ENCODE results near the gene EXT2. TPM values are rescaled to one million over a fixed set of nuclear protein-coding genes. Genes with fewer than 3 reads are reported as not detected.
A peak's percentile ranks its signal among the peaks of the same experiment; 100 is the strongest.

Gene EXT2
- polyA plus RNA-seq, 1 donor = 71.2 TPM

DNA sequence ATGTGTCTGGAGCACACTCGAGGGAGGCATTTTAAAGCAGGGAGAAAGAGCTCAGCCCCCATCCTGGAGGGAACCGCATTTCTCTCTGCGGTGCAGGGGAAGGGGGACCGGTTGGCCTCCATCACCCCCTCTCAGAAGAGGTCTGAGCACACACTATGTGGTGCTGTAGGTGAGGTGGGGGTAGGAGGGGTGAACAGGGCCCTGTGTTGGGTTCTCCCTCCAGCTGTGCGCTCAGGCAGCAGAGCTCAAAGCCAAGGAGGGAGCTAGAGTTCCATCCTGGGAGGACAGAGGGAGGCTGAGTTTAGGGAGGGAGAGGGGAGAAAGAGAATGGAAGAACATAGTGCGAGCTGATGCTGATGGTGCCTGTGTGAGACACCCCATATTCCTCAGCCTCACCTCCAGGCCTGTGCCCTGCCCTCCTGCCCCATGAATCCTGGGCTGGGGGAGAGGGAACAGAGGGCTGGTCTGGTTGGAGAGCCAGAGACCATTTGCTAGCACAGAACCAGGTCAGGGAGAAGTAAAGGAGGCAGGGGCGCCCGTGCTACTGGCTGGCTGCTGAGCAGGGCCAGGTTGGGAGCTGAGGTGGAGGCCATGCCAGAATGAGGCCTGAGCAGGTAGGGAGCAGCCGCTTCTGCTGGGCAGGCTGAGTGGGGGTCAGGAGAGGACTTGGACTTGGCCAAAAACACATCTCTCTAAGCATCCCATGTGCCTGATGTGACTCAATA lies 170.7 kb downstream of the EXT2 start:
- DNase-seq = no peak

DNA sequence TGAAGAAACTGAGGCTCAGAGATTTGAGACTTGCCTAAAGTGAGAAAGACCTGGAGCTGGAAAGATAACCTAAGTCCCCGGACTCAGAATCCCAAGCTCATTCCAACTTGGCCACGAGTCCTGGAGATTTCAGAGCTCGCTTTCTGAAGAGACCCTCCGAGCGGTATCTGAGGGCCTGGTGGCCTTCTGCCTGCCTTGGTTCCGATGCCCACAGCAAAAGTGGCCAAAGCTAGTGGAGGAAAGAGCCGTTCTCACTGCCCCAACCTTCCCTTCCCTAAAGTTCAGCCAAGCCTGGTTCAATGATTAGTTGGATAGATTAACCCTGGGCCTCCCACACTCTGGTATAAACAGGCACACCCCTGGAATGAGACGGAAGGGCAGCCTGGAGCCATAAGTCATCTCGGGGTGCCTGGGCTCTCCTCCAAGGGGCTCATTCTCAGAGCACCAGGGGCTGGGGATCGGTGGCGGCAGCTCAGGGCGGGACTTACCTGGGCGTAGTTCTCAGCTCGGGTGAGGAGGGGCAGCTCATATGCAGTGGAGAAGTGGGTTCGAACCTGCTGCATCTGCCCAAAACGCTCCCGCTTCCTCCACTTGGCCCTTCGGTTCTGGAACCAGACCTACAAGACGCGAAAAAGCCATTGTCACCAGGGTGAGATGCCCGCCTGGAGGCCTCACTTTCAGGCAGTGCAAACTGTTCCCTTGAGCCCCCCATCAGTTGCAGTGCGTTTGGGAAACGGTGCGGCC lies 171.7 kb downstream of the EXT2 start:
- no peak for DNase-seq

DNA sequence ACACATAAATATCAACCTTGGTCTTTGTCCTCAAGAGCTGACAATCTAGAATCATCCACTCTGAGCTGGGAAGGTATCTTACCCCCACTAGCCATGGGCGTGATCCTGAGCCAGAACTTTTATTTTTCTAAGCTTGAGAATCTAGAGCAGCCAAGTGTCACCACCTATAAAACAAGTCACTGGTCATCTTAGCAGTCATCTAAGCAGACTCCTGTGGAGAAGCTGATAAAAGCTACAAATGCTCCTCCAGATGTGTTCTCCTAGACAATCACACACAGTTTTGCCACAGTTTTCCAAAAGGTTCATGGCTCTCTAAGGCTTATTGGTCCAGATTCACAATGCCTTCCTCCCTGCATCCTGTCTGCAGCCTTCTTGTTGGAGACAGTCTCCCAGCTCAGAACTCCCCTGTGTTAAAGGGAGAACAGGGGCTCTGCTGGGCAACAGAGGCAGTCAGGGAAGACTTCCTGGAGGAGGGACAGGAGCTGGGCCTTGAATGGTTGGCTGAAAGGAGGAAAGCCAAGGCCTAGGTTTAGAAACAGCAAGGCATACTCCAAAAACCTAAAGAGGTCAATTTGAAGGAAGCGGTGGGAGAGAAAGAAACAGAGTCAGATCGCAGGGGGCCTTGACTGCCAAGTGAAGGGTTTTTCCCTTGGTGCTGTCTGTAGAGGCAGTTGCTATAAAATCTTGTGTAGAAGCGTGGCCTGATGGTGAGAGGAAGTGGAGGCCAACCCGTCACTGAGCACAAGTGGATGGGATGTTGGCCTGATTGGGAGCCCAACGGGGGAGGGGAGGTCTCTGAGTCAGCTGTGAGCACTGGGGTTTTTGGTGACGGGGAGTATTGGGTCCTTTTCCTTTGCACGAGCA lies 172.5 kb downstream of the EXT2 start:
- DNase-seq = no peak

DNA sequence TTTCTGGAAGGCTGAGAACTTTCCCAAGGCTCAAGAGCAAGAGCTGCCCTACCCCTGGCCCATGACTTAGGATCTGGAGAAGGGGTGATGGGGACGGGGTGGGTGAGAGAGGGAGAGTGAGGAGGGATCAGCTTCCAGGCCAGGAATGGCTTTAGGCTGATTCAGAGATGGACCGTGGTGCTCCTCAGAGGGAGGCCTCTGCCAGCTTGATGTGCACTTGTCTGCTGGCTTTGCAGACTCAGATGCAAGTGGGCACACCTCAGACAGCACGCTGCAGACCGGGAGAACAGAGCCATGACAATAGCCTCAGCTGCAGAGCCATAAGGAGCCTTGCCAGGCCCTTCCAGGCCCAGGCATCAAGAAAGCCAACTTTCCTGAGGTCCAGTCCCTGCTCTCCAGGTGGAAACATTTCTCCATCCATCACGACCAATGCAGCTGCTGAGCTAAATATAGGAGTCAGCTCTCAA lies 173.2 kb downstream of the EXT2 start:
- DNase-seq = no peak

DNA sequence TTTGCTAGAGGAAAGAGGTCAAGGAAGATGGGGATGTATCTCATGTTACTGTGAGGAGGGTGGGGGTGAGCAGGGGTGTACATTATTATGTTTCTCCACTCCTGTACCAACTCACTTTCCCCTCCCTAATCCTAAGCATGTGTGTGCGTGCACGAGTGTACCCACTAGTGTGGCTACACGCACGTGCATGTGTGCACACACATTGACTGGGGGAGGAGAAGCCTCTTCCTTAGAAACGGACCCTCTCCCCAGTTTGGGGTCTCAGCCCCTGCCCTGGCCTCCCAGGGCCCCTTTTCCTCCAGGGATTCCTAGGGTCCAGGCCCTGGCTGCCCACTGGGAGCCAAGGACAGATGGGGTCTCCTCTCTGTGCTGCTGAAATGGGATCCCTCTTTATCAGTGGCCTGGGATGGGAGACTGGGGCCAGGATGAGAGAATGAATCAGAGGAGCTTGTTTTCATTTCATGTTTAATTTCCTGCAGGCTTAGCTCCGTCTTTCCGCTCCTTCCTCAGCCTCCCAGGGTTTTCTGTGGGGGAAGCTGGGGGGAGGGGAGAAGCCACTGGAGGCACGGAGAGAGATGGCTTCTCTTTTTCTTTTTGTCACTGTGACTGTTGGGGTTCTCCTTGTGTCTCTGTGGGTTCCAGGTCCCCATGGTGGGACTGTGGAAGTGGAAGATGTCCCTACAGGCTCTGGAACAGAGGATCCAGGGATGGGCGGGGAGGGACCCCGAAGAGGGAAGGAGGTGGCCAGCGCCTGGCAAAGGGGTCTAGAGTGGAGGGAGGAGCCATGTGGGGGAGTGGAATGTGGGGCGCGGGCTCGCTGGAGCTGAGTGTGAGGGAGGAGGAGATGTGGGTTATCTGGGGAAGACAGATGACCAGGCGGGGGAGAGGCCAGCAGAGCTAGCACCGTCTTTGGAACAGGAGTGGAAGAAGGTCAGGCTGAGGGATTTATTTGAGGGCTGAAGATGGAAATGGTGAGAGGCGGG lies 174.2 kb downstream of the EXT2 start:
- DNase-seq = peak; percentile 36

DNA sequence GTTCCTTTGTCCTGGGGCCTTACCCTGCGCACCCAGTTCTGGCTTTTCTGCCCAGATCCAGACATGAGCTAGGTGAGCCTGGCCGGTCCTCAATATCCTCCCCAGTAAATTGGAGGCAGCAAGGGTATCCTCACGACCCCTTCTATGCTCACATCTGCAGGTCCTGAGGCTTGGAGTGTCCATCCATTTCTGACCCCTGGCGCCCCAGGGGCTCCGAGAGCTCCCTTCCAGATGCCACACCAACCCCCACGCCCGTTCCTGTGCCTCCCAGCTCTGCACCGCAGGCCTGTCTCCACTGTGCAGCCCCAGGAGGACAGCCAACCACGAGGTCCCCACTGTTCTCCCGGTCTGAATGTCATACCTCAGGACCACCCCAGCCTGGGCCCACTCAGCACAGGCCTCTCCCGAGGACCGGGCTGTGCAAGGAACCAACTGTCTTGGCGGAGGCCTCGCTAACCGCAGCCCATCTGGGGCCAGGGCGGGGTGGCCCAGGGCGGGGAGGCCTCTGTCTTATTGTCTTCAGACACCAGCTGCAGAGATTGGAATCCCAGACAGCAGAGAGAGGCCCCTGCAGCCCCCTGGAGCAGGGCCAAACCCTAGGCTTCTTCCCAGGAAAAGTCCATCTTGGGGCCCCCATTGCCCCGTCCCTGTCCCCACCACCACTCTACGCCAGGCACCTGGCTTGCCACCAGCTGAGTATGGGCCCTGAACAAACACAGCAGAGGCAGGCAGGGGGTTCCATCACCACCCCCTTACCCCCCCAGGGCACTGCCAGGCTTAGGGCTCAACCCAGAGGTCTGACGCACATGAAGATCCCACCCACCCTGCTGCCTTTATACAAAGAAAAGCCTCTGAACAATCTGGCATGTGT lies 175.2 kb downstream of the EXT2 start:
- no peak for DNase-seq

DNA sequence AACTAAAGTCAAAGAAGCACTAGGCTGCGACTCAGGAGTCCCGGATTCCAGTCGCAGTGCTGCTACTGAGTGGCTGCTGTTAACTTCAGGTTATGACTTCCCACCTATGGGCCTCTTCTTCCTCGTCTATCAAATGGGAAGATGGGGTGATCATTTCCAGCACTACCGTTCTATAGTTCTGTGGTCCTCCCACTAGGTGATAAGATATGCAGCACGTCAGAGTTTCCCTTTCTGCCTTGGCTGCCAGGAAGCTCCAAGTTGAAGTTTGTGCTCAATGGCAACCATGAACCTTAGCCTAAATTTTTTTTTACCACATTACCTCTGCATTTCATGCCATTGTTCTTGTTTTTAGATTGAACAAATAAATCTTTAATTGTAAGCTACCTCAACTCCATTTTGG lies 175.8 kb downstream of the EXT2 start:
- DNase-seq = no peak

DNA sequence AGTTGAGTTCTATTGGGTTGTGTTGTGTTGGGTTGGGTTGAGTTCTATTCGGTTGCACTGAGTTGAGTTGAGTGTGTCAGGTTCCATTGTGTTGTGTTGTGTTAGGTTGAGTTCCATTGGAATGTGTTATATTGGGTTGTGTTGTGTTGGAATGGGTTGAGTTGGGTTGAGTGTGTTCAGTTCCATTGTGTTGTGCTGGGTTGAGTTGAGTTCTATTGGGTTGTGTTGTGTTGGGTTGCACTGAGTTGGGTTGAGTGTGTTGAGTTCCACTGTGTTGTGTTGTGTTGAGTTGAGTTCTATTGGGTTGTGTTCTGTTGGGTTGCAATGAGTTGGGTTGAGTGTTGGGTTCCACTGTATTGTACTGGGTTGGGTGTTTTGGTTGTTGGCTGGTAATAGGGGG lies 178.9 kb downstream of the EXT2 start:
- no peak for DNase-seq

DNA sequence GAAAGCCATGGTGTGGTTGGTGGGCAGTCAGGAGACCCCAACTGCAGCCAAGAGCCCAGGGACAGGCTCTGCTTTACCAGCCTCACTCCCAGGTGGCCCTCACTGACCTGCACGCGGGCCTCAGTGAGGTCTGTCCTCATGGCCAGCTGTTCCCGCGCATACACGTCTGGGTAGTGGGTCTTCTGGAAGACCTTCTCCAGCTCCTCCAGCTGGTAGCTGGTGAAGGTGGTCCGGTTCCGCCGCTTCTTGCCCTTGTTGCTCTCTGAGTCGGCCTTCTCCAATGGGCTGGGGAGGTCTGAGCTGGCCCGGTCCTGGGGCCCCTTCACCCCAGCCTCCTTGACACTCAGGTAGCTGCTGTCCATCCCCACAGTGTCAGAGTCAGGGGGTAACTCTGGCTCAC lies 179.8 kb downstream of the EXT2 start:
- DNase-seq = no peak

DNA sequence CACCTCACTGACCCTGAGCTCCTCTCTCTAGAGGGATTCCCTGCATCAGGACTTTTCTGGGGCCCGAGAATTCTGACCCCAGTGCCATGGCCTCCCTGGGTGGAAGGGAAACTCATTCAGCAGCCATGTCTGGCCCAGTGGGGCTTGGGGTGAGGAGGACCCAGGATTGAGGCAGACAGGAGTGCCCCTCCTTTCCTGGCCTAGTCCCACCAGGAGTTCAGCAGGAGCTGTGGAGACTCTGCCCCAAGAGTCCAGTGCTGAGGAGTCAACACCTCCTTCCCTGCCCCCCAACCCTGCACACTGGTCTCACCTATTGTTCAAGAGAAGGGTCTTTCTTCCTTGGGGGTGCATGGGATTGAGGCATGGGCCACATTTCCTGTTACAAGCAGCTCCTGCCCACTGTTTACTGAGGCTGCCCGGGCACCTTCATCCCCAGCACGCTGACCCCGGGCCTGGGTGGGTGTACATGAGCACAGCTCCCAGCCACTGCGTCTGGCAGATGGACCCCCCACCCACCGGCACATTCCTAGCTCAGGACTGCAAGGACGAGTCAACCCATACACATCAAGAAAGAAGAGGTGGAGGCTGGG lies 180.6 kb downstream of the EXT2 start:
- no peak for DNase-seq

DNA sequence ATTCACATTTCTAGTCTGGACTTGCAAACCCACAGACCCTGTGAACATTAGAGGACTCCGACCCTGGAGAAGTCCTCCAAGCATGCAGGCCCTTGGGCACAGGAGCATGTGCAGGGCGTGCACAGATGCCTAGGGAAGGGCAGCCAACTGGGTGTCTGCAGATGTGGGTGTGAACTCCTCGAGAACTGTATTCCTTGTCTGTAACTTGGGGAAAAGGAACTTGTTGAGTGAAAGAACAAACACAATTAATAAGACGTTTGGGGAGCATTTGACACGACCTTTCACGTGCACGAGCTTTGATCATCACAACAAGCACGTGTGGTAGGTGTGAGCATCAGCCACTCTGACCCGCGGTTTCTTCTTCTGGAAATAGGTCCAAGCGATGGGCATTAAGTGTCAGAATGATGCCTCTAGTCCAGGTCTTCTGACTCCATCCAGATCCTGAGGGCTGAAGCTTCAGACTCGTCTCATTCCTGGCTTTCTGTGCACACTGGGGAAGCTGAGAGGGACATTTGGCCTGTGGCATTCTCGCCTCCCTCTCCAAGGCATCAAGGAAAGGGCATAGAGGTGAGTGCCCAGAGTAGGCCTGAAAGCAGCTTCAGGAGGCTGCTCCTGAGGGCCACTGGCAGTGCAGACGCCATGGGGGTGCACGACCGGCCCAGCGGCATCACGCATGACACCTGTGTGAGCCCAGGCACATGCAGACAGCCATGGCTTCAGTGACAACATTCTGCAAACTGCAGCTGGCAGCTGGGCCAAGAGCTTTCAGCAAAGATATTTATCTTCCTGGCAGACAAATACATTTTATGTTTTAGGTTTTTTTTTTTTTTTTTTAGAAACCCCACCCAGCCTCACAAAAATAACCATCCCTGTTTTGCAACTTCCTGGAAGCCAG lies 182.0 kb downstream of the EXT2 start:
- DNase-seq = no peak

DNA sequence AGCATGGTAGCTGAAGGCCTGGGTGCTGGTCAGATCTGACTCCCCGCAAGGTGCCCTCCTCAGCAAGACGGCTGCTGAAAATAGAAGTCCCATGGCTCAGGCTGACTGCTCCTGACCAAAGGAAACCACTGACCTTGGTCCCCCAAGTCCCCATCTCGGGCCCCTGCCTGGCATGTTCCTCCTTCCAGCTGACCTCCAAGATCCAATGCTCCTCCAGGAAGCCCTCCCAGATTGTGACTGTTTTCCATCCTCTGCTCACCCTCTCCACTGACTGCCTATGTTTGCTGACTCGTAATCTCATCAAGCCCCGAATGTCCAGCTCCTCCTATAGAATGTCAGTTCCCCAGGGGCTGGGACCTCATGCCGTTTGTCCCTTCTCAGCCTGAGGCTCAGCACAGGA lies 184.0 kb downstream of the EXT2 start:
- DNase-seq = no peak

DNA sequence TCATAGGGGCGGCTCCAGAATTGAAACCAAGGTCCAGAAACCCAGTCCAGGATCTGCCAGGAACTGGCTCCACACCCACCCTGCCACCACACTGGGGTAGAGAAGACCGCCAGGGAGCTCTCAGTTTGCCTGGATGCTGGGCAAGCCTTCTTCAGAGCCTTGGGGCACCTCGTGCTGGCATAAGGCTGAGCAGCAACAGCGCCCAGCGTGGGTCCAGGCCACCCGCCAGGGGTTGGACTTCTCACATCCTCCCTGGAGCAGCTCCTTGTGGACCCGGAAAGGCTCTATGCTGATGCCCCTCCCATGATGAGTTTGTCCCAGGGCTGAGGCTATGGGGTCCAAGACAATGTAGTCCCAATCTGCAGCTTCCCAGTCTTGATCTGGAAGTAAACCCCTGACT lies 184.8 kb downstream of the EXT2 start:
- no peak for DNase-seq

DNA sequence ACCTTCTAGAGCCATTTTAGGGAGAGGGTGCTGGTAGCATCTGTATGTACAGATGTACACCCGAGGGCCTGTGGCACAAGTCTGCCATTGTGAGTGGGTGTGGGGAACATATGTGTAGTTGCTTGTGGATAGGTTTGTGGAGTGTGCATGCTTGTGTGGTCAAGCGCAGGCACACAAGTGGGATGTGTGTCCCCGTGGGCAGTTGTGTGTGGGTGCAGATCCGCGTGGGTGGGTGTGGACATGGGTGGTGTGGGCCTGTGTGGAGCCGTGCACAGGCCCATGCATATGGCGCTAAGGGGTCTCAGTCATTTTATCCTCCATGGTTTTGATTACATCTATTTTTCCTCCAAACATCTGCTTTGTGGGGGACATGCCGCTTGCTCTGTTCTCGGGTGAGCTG lies 185.7 kb downstream of the EXT2 start:
- no peak for DNase-seq

DNA sequence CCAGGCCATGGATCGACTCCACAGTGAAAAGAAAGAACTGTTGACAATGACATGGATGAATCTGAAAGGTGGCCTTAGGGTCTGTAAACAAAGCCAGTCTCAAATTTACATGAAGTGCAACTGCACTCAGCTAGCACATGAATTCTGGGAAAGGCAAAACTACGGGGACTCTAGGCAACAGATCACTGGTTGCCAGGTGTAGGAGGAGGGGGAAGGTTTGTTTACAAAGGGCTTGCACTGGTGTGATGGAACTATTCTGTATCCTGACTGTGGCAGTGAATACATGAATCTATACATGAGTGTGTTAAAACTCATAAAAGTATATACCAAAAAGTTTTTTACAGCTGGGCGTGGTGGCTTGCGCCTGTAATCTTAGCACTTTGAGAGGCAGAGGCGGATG lies 187.1 kb downstream of the EXT2 start:
- DNase-seq = no peak

DNA sequence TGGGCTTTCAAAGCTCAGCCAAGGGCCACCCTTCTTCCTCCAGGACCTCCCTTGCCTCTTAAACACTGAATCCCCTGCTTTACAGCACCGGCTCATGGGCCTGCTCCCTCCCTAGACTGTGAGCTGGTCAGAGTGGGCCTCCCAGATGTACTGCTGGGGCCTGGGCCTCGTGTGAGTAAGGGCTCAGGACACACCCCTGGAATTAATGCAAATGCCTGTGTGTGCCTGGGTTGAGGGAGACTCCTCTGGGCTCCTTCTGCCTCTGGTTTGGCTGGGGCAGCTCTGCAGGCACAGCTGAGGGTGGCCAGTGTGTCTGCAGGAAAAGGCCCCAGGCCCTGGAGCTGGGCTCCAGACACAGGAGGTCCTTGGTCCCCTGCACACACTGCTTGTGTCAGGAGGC lies 190.3 kb downstream of the EXT2 start:
- no peak for DNase-seq

DNA sequence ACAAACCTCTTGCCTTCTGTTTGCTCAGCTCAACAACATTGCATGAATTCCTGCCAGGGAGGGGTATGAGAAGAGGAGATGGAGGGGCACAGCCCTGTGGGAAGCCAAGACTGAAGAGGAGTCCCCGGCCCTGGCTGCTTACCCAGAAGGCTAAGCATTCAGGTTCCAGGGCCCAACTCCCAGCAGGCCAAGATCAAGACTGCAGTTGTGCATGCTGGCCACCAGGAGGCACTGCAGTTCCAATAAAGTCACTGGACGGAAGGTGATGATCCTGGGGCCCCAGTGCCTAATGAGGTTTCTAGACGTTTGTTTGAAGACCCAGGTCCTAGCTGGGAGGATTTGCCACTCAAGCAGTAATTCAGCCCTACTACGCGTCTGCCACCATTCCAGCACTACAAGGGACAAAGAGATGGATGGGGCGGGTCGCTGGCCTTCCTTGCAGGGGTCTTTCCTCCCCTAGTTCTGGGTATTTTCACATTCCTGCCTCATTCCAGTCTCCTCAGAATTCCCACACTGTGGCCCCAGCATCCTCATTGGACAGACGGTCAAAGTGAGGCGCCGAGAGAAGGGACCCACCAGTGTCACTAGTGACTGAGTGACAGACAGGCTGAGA lies 190.9 kb downstream of the EXT2 start:
- DNase-seq = no peak

DNA sequence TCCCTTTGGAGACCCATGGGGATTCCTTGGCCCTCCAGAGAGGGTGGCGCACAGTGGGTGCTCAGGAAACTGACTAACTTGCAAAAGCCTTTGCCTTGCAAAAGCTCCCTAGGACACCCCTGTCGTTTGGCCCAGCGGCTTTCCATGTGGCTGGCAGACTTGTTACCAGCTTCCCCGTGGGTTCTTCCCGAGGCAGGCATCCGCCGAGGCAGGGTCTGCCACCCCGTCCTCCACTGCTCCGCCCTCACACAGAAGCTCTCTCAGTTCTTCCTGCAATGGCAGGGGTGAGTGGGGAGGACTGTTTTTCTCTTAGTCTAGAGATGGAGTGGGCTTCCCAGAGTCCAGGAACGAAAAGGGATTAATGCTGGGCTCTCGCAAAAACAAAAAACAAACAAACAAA lies 191.4 kb downstream of the EXT2 start:
- DNase-seq = no peak

DNA sequence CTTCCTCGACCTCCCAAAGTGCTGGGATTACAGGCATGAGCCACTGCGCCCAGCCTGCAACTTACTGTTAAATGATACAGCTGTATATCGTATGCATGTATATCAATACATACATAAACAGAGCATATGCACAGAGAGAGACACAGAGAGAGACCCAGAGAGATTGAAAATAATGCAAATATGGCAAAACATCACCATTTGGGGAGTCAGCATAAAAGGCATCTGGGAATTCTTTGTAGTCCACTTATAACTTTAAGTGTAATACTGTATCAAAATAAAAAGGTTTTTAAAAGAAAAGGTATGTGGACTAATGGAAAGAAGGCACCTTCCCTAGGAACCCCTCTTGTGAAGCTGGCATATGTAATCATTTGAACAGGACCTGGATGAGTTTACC lies 192.7 kb downstream of the EXT2 start:
- no peak for DNase-seq

Data from left kidney (tissue), 2 donors.